Thoracic aorta (tissue), 2 donors: ENCODE results near the gene EHMT1. TPM values are rescaled to one million over a fixed set of nuclear protein-coding genes. Genes with fewer than 3 reads are reported as not detected.

ENCODE experiments used
- ATAC-seq: fragments of 150-250 bp; one replicate; pipeline ENCODE4 v1.8.0; 2017; ENCODE audit warnings: low read depth; ENCODE audit not compliant: insufficient number of reproducible peaks, low FRiP score
- DNase-seq: peaks from one replicate; pipeline ENCODE4 v3.0.0-alpha.2; 2020; ENCODE audit warnings: low spot score
- H3K27ac ChIP-seq, 2 donors: fragments of 200-600 bp; sonication (generic); 1 replicate in 1 of 2; 2 replicates in 1 of 2; pipeline ENCODE4 v1.5.1; 2016; ENCODE audit warnings: mild to moderate bottlenecking in 2 of 2, moderate library complexity in 2 of 2
- H3K27me3 ChIP-seq: fragments of 200-600 bp; sonication (generic); replicated peaks from 2 replicates; pipeline ENCODE4 v1.6.0; 2016; ENCODE audit warnings: mild to moderate bottlenecking; ENCODE audit not compliant: insufficient read depth
- H3K36me3 ChIP-seq: fragments of 200-600 bp; sonication (generic); one replicate; pipeline ENCODE4 v1.5.1; 2016
- H3K4me1 ChIP-seq, 2 donors: fragments of 200-600 bp; sonication (generic); 1 replicate in 1 of 2; 2 replicates in 1 of 2; pipeline versions ENCODE4 v1.5.1 to v1.6.0; 2016; ENCODE audit warnings: low read depth in 2 of 2, mild to moderate bottlenecking in 1 of 2; ENCODE audit not compliant: control insufficient read depth in 1 of 2
- H3K4me3 ChIP-seq: fragments of 200-600 bp; sonication (generic); 2 replicates; pipeline ENCODE4 v1.5.1; 2016; ENCODE audit warnings: mild to moderate bottlenecking
- H3K9me3 ChIP-seq: fragments of 200-600 bp; sonication (generic); 2 replicates; pipeline ENCODE4 v1.5.1; 2016
- total RNA-seq, 2 donors: library from RNA; depleted of rRNA; stranded (reverse); fragments of >200 nt; gene quantifications; one replicate each; pipeline versions ENCODE4 v1.1.0 to v1.2.3, GENCODE V29; 2016
- TF ChIP-seq, protein P1 (sequence below): fragments of 200-600 bp; sonication (generic); IDR thresholded peaks from one replicate; pipeline ENCODE4 v1.5.1; 2019; ENCODE audit warnings: antibody characterized with exemption

Gene EHMT1
- total RNA-seq, 2 donors from 2014 or later: 67.6 to 150 TPM

DNA sequence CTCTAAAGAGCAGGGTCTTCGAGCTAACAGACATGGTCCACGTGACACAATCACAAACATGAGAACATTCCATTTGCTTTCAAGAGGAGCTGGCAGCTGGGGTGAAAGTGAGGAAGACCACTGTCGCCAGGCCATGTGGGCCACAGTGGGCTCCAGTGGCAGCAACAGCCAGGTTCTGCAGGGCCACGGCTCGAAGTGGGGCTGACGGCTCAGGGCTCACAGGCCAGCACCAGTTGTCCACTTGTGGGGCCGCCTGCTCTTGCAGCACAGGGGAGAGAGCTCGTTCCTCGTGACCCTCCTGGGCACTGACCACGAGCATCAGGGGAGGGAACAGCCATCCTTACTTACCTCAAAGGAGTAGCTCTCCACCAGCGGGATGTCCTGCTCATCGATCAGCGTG is 30.5 kb upstream of the EHMT1 start:
- Histone ChIP-seq H3K9me3 (no peaks in the 10 kb centered on the region), H3K27ac (no peak overlapping the region), H3K36me3 (peaks cover 17% of the 10 kb centered on the region), H3K27me3 (no peaks in the 10 kb centered on the region), H3K4me1 (peaks cover 9 to 14% of the 10 kb centered on the region in 2 donors), H3K4me3 (no peak overlapping the region)
- TF ChIP-seq, protein P1, sequence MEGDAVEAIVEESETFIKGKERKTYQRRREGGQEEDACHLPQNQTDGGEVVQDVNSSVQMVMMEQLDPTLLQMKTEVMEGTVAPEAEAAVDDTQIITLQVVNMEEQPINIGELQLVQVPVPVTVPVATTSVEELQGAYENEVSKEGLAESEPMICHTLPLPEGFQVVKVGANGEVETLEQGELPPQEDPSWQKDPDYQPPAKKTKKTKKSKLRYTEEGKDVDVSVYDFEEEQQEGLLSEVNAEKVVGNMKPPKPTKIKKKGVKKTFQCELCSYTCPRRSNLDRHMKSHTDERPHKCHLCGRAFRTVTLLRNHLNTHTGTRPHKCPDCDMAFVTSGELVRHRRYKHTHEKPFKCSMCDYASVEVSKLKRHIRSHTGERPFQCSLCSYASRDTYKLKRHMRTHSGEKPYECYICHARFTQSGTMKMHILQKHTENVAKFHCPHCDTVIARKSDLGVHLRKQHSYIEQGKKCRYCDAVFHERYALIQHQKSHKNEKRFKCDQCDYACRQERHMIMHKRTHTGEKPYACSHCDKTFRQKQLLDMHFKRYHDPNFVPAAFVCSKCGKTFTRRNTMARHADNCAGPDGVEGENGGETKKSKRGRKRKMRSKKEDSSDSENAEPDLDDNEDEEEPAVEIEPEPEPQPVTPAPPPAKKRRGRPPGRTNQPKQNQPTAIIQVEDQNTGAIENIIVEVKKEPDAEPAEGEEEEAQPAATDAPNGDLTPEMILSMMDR: no peak
- ATAC-seq: no peak
- DNase-seq: no peak

DNA sequence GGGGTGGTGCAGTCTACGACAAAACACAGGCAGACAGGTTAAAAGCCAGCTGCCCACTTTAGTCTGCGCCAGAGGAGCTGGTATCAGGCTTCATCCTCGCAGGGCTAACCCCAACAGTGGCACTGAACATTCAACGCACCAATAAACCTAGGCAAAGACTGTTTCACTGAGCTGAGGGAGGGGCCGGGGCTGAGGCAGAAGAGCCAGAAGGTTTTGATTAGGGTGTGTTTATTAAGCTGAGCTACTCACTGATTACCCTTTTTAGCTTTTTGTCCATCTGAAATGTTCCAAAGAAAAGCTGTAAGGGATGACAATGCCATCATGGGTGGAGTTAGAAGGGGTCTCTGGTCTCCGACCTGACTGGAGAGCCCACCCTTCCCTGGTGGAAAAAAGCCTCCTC is 29.9 kb upstream of the EHMT1 start:
- Histone ChIP-seq H3K4me3 (no peak overlapping the region), H3K27me3 (no peaks in the 10 kb centered on the region), H3K4me1 (peaks cover 9 to 14% of the 10 kb centered on the region in 2 donors), H3K36me3 (peaks cover 17% of the 10 kb centered on the region), H3K27ac (no peak overlapping the region), H3K9me3 (no peaks in the 10 kb centered on the region)
- TF ChIP-seq, protein P1: no peak
- no peak for DNase-seq
- no peak for ATAC-seq

DNA sequence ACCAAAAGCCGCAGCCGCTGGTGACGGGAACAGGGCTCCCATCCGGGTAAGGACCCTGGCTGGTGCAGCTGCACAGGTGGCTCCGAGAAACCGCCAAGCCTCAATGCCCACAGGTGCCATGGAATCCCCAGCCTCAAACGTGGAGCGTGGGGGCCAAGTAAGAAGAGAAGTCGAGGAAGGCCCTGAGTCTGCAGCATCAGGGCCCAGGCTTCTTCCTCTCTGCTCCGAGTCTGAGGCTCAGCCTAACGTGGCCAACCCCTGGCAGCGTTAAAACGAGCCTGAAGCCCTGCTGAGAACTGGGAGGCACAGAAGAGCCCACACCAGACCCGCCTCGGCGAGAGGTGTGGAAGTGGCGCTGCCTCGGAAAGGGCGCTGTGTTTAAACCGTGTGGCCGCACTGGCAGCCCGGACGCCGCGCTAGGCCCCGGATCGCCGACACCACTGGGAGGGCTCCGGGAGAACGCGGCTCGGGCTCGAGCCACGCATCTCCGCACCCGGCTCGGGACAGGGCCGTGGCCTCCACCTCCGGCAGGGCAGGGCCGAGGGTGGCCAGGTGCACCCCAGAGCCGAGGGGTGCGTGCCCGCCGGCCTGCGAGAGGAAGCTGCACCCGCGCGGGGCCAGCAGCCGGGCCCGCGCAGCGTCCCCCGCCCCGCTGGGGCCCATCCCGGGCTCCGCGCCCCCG is 29.2 kb upstream of the EHMT1 start:
- TF ChIP-seq, protein P1: no peak
- no peak for DNase-seq
- H3K4me1 ChIP-seq: peaks cover 9 to 14% of the 10 kb centered on the region in 2 donors
- H3K36me3 ChIP-seq: peaks cover 17% of the 10 kb centered on the region
- H3K9me3 ChIP-seq: no peaks in the 10 kb centered on the region
- no peak overlapping the region for H3K27ac ChIP-seq
- H3K27me3 ChIP-seq: no peaks in the 10 kb centered on the region
- ATAC-seq: peak; percentile 1
- H3K4me3 ChIP-seq: peak overlapping the region; percentile 81

DNA sequence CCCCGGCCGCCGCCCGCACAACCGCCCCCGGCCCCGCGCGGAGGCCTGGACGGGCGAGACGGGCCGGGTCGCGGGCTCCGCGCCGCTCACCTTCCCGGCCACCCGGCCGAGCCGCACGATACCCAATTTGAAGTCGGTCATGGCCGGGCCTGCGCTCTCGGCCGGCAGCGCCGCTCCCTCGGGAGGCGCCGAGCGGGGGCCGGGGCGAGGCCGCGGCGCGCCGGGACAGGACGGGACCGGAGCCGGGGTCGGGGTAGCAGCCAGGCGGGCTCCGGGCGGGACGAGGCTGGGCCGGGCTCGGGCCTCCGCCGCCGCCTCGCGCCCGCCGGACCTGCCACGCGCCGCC is 28.7 kb upstream of the EHMT1 start:
- Histone ChIP-seq H3K9me3 (no peaks in the 10 kb centered on the region), H3K4me3 (peak overlapping the region; percentile 81), H3K27ac (no peak overlapping the region), H3K4me1 (peaks cover 9 to 14% of the 10 kb centered on the region in 2 donors), H3K36me3 (peaks cover 17% of the 10 kb centered on the region), H3K27me3 (no peaks in the 10 kb centered on the region)
- DNase-seq: no peak
- TF ChIP-seq, protein P1: no peak
- ATAC-seq: peak; percentile 9

DNA sequence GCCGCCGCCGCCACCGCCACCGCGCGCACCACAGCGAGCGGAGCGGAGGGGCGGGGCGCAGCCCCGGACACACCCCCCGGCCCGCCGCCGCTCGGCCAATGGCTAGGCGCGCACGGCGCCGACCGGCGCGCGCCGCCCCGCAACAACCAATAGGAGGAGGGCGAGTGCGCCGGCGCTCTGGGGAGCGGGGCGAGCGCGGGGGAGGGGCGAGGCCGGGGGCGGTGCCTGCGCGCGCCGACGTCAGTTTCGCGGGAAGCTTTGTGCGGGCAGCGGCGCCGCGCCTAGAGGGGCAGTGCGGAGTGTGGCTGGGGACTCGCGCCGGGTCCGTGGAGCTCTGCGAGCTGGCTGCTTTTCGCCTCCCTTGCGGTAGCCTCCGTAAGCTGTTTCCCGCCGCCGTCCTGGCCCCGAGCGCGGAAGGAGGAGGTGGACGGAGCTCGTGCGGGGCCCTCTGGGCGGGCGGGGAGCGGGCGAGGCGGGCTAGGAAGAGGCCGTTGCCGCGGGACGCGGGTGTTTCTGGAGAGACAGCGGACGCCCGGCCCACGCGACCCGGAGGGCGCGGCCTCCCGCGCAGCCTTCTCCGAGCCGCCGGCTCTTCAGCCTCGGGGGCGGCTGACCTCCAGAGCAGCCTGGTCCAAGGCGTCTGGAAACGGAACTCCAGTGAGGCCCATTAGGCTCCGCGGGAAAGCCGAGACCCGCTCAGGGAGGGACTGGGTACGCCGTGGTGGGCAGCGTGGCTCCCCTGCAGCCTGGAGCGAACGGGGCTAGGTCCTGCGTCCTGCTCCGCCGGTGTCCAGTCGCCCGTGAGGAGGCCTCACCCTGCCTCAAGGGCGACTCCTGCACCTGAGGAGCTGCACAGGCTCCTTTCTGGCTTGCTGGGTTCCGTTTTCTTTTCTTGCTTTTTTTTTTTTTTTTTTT is 28.1 kb upstream of the EHMT1 start, which contains the start of gene ZMYND19:
ZMYND19 (minus strand) TSS at position 44 of the 915 bp plus-strand sequence. CDS start 249 bp downstream, outside the sequence.
- TF ChIP-seq, protein P1: no peak
- Histone ChIP-seq H3K27me3 (no peaks in the 10 kb centered on the region), H3K4me3 (peak within 1 kb of the TSS; percentile 87), H3K36me3 (peaks cover 17% of the 10 kb centered on the region), H3K4me1 (peaks cover 9 to 14% of the 10 kb centered on the region in 2 donors), H3K27ac (peak within 1 kb of the TSS in 1 of 2 donors; percentile 13), H3K9me3 (no peaks in the 10 kb centered on the region)
- ATAC-seq: peak; percentile 98
- DNase-seq: no peak
